Measurements from ENCODE around the gene KLHL11.
"Not testable (repeated sequence)": the region's sequence is repeated elsewhere in the genome, so short reads cannot be mapped to it uniquely, and the experiment has no call there.

The KLHL11 gene

DNA sequence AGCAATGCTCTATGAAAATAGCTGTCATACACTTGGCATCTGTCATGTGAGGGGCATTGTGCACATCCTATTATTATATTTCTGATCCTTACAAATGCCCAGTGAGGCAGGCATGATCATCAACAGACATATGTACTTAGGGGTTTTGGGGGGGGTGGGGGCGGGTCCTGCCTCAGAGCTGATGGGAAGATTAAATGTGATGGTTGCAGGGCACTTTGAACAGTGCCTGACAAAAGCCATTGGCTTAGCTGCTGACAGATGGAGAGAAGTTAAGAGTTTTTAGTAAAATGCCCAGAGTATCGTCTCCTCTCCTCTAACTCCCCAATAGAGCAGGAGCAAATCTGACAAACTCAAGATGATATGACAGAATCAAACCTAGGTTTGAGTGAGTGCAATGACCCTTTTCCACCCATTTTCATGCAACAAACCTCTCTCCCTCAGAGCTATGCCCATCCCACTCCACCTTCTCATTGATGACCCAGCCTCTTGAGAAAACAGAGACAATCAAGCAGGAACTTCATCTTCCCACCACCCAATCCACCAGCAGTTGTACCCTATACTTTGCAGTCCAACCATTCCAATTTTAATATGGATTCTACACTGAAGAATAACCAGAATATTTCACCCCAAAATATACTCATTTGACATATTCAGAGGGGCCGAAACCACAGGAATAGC, 4.8 kb downstream of the KLHL11 start:
- FAIRE-seq (no peak), DNase-seq (ENCODE audit: insufficient read length, low spot score) (no peak)
- TF ChIP-seq, protein P1, sequence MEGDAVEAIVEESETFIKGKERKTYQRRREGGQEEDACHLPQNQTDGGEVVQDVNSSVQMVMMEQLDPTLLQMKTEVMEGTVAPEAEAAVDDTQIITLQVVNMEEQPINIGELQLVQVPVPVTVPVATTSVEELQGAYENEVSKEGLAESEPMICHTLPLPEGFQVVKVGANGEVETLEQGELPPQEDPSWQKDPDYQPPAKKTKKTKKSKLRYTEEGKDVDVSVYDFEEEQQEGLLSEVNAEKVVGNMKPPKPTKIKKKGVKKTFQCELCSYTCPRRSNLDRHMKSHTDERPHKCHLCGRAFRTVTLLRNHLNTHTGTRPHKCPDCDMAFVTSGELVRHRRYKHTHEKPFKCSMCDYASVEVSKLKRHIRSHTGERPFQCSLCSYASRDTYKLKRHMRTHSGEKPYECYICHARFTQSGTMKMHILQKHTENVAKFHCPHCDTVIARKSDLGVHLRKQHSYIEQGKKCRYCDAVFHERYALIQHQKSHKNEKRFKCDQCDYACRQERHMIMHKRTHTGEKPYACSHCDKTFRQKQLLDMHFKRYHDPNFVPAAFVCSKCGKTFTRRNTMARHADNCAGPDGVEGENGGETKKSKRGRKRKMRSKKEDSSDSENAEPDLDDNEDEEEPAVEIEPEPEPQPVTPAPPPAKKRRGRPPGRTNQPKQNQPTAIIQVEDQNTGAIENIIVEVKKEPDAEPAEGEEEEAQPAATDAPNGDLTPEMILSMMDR (IDR thresholded peaks at IDR 0.05; ENCODE audit: insufficient read depth, missing control alignments): no peak

DNA sequence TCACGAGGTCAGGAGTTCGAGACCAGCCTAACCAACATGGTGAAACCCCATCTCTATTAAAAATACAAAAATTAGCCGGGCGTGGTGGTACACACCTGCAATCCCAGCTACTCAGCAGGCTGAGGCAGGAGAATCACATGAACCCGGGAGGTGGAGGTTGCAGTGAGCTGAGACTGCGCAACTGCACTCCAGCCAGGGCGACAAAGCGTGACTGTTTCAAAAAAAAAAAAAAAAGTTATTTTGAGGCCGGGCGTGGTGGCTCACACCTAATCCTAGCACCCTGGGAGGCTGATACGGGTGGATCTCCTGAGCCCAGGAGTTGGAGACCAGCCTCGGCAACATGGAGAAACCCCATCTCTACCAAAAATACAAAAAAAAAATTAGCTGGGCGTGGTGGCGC, 13.8 kb downstream of the KLHL11 start:
- DNase-seq (ENCODE audit: insufficient read length, low spot score); FAIRE-seq: not testable (repeated sequence)

DNA sequence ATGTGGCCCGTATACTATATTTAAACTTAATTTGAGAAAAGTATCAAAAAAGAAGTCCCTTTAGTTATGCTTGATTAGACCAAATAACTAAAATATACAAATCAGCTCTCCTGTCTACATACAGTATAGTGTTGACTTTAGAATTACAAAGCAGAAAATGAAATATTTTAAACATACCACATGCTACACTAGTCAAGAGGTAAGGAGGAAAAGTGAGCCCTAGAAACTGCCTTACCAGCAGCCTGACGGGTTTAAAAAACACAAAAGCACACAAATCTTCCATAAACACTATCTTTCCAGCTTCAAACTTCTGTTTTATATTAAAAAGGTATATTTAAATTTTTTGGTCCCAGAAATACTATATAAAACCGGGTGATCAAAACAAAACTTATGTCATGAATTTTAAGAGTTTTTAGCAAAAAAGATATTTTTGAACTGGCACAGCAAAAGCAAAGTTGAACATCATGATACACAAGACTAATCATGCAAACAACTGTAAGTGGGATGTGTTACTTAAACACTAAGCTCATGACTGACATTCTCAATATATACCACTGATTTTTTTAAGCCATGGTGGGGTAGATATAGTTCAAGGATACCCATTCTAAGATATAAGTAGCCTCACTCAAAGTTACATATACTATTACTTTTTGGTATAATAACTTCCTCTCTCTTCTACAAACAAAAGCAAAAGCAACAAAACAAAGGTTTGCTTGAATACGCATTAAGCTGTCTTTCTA, 15.8 kb downstream of the KLHL11 start:
- DNase-seq (ENCODE audit: insufficient read length, low spot score): no peak
- FAIRE-seq: no peak
- TF ChIP-seq, protein P1 (IDR thresholded peaks at IDR 0.05; ENCODE audit: insufficient read depth, missing control alignments): no peak

DNA sequence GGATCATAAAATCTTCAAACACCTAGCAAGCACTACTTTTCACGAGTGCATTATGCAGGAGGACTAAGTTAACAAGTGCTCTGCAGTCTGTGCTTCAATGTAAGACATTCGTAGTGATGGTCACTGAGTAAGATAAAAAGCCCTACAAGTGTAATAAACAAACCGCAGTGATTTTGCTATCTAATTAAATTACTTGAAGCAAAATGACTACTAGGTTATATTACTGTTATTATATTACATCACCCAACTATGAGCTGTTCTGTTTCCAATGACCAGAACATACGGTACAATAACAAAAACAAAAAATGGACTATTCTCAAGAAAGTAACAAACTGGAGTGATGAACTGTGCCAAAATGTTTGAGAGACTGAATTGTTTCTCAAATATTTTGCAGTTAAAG, 16.4 kb downstream of the KLHL11 start:
- TF ChIP-seq, protein P1 (IDR thresholded peaks at IDR 0.05; ENCODE audit: insufficient read depth, missing control alignments): no peak
- no peak for FAIRE-seq
- DNase-seq (ENCODE audit: insufficient read length, low spot score): no peak

DNA sequence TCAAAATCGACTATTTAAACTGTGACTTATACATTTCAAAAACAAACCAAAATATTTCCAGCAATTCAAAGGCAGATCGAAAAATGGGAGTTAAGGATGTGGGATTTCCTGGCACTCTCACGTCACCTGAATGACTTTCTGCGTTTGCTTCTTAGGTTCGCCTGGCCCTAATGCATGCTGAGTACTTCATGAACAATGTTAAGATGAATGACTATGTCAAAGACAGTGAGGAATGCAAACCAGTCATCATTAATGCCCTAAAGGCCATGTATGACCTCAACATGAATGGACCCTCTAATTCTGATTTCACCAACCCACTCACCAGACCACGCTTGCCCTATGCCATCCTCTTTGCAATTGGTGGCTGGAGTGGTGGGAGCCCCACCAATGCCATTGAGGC, 20.3 kb downstream of the KLHL11 start:
- TF ChIP-seq, protein P1 (IDR thresholded peaks at IDR 0.05; ENCODE audit: insufficient read depth, missing control alignments): no peak
- no peak for DNase-seq (ENCODE audit: insufficient read length, low spot score)
- no peak for FAIRE-seq

DNA sequence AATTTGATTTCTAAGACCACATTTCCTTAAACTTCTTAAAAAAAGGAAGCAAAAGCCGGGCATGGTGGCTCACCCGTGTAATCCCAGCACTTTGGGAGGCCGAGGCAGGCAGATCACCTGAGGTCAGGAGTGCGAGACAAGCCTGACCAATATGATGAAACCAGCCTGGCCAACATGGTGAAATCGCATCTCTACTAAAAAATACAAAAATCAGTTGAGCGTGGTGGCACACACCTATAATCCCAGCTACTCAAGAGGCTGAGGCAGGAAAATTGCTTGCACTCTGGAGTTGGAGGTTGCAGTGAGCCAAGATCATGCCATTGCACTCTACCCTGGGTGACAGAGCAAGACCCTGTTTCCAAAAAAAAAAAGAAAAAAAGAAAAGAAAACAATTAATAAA, 24.4 kb downstream of the KLHL11 start:
- not testable (repeated sequence) for FAIRE-seq; DNase-seq (ENCODE audit: insufficient read length, low spot score)

DNA sequence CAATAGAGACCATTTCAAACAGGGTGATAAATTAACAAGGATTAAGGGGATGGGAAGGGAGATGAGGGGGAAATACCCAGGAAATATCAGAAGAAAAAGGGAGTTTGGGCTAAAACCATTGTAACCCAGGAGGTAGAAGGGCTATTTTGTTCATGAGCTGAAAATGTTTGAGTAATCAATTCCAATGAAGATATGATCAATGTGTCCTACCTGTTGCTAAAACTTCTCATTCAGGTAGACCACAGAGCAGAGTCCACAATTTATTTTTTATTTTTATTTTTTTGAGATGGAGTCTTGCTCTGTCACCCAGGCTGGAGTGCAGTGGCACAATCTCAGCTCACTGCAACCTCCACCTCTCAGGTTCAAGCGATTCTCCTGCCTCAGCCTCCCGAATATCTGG, 25.8 kb downstream of the KLHL11 start:
- not testable (repeated sequence) for FAIRE-seq

DNA sequence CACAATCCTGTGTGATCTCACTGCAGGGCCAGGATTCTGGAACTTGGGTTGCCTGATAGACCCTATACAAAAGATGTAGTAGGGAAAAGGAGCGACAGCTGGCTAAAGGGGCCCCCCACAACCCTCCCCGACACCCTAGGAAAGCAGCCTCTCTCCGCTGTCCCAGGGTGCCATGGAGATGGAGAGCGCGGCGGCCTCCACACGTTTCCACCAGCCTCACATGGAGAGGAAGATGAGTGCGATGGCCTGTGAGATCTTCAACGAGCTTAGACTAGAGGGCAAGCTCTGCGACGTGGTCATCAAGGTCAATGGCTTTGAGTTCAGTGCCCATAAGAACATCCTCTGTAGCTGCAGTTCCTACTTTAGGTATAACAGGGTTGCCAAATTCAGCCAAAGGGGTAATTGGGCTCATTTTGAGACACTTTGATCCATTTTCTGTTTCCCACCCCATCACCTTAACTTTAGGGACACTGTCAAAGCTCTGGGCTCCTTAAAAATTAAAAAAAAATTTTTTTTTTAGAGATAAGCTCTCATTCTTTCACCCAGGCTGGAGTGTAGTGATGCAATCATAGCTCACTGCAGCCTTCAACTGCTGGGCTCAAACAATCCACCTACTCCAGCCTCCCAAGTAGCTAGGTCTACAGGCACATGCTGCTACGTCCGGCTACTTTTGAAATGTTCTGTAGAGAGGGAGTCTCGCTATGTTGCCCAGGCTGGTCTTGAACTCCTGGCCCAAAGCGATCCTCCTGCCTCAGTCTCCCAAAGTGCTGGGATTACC, 27.3 kb downstream of the KLHL11 start, which contains the start of gene KLHL10:
Gene KLHL10, plus strand, starts transcription at position 65 of the 778 bp plus-strand sequence. Its CDS starts 108 bp downstream, at position 173.
- DNase-seq (ENCODE audit: insufficient read length, low spot score) (no peak), FAIRE-seq (no peak)
- TF ChIP-seq, protein P1 (IDR thresholded peaks at IDR 0.05; ENCODE audit: insufficient read depth, missing control alignments): no peak

More for the DNA sequence above, 25.8 kb downstream of the KLHL11 start:
- not testable (repeated sequence) for DNase-seq (ENCODE audit: insufficient read length, low spot score)
